Upper lobe of left lung (tissue), 6 donors: Measurements from ENCODE around the gene ERGIC3. TPM values are rescaled to one million over a fixed set of nuclear protein-coding genes. Genes with fewer than 3 reads are reported as not detected.

ENCODE experiments used
- ATAC-seq, 2 donors: fragments of 200-7000 bp; cut with Tn5 transposase; one replicate each; pipeline ENCODE4 v1.9.1; 2022; ENCODE audit warnings: mild to moderate bottlenecking in 2 of 2, moderate library complexity in 2 of 2; ENCODE audit not compliant: low FRiP score in 2 of 2
- DNase-seq, 2 donors: peaks; one replicate each; pipeline ENCODE4 v3.0.0-alpha.2; 2019 to 2020
- H3K27ac ChIP-seq, 4 donors: fragments of 200-600 bp; sonication (generic); one replicate each; pipeline ENCODE4 v1.5.1; 2016 to 2019
- H3K27me3 ChIP-seq, 4 donors: fragments of 200-600 bp; sonication (generic); one replicate each; pipeline ENCODE4 v1.5.1; 2017 to 2019
- H3K36me3 ChIP-seq, 4 donors: fragments of 200-600 bp; sonication (generic); one replicate each; pipeline ENCODE4 v1.5.1; 2016 to 2019
- H3K4me1 ChIP-seq, 4 donors: fragments of 200-600 bp; sonication (generic); one replicate each; pipeline ENCODE4 v1.5.1; 2018 to 2019
- H3K4me3 ChIP-seq, 4 donors: fragments of 200-600 bp; sonication (generic); one replicate each; pipeline ENCODE4 v1.5.1; 2017 to 2019; ENCODE audit warnings: mild to moderate bottlenecking in 2 of 4, moderate library complexity in 1 of 4
- H3K9me3 ChIP-seq, 4 donors: fragments of 200-600 bp; sonication (generic); one replicate each; pipeline ENCODE4 v1.5.1; 2018 to 2019
- CTCF ChIP-seq, 6 experiments: fragments of 450-650 bp in 4 of 6; fragments of 200-600 bp in 2 of 6; sonication (generic) in 2 of 6; IDR thresholded peaks; one replicate each; pipeline ENCODE4 v1.5.1; 2016 to 2019; ENCODE audit warnings: antibody characterized with exemption in 6 of 6
- EP300 ChIP-seq, 4 donors: sonication (generic); formaldehyde crosslinking; IDR thresholded peaks; one replicate each; pipeline ENCODE4 v1.5.1; 2017; ENCODE audit warnings: antibody characterized with exemption in 4 of 4, control low read depth in 2 of 4
- POLR2A ChIP-seq, 4 donors: fragments of 450-650 bp; IDR thresholded peaks; one replicate each; pipeline ENCODE4 v1.5.1; 2016 to 2017; ENCODE audit warnings: antibody characterized with exemption in 4 of 4, mild to moderate bottlenecking in 2 of 4
- POLR2AphosphoS5 ChIP-seq, 2 donors: sonication (generic); formaldehyde crosslinking; IDR thresholded peaks; one replicate each; pipeline ENCODE4 v1.5.1; 2017; ENCODE audit warnings: antibody characterized with exemption in 2 of 2
- WGBS, 2 donors: methylation state at CpG; one replicate each; pipeline ENCODE4 v1.1.5; 2017 to 2018; 5-methylcytosine and 5-hydroxymethylcytosine counted together
- total RNA-seq, 6 donors: library from RNA; depleted of rRNA in 4 of 6; stranded (reverse); fragments of >200 nt in 4 of 6; gene quantifications; one replicate each; pipeline versions ENCODE4 v1.1.0 to v1.2.1, GENCODE V29; 2016 to 2021
- donor health status: DM: no; HTN: no; CAD: no; lungs with moderate emphysema.
- donor health status: DM: no; HTN: yes; CAD: no; lungs with severe emphysema.

Gene ERGIC3
- total RNA-seq, 6 donors from 2014 or later, result 115 to 223 (median 179) TPM

- H3K27ac ChIP-seq, result no peak overlapping the region
- WGBS, 2 donors, result 70 to 84% methylated on average over 15 to 22 of the region's 22 CpGs
- peak in 1 of 2 donors; percentile 30 for ATAC-seq
- peaks cover 13 to 21% (median 20%) of the 10 kb centered on the region in 4 donors for H3K4me1 ChIP-seq
- no peak for TF ChIP-seq POLR2AphosphoS5 (IDR thresholded peaks at IDR 0.05)
- TF ChIP-seq CTCF (IDR thresholded peaks at IDR 0.05), result no peak
- peaks cover 0 to 10% (median 3%) of the 10 kb centered on the region in 4 donors for H3K27me3 ChIP-seq
- no peaks in the 10 kb centered on the region for H3K9me3 ChIP-seq
- DNase-seq, result peak; percentile 52 to 63
- no peaks in the 10 kb centered on the region for H3K36me3 ChIP-seq
- no peak overlapping the region for H3K4me3 ChIP-seq
Observed at GRCh38 chr20:35598899-35599775, 57.3 kb downstream of the ERGIC3 start.

- H3K9me3 ChIP-seq, result no peaks in the 10 kb centered on the region
- ATAC-seq (no peak), DNase-seq (peak in 1 of 2 donors; percentile 53)
- no peak overlapping the region for H3K27ac ChIP-seq
- H3K4me3 ChIP-seq, result no peak overlapping the region
- TF ChIP-seq POLR2A (IDR thresholded peaks at IDR 0.05) (no peak), EP300 (IDR thresholded peaks at IDR 0.05) (no peak), CTCF (IDR thresholded peaks at IDR 0.05) (no peak), POLR2AphosphoS5 (IDR thresholded peaks at IDR 0.05) (no peak)
- 92 to 94% methylated on average over 3 to 9 of the region's 9 CpGs for whole genome bisulfite sequencing, 2 donors
- H3K36me3 ChIP-seq, result no peaks in the 10 kb centered on the region
- H3K27me3 ChIP-seq, result peaks cover 0 to 10% (median 3%) of the 10 kb centered on the region in 4 donors
- peaks cover 13 to 21% (median 20%) of the 10 kb centered on the region in 4 donors for H3K4me1 ChIP-seq
Observed at GRCh38 chr20:35599776-35600120, 57.9 kb downstream of the ERGIC3 start.

- Histone ChIP-seq H3K4me3 (peak overlapping the region in 3 of 4 donors; percentile 35 to 54 (median 52)), H3K36me3 (no peaks in the 10 kb centered on the region), H3K27ac (no peak overlapping the region), H3K9me3 (no peaks in the 10 kb centered on the region), H3K4me1 (peaks cover 13 to 21% (median 20%) of the 10 kb centered on the region in 4 donors), H3K27me3 (peaks cover 0 to 10% (median 3%) of the 10 kb centered on the region in 4 donors)
- 27 to 56% methylated on average over 14 to 23 of the region's 34 CpGs for WGBS, 2 donors
- DNase-seq, result peak in 1 of 2 donors; percentile 79
- TF ChIP-seq POLR2A (IDR thresholded peaks at IDR 0.05) (no peak), POLR2AphosphoS5 (IDR thresholded peaks at IDR 0.05) (no peak), CTCF (IDR thresholded peaks at IDR 0.05) (no peak), EP300 (IDR thresholded peaks at IDR 0.05) (no peak)
- no peak for ATAC-seq
Observed at GRCh38 chr20:35600176-35600992, 58.5 kb downstream of the ERGIC3 start.

- DNase-seq (peak; percentile 76 to 96), ATAC-seq (peak; percentile 68 to 88)
- no peaks in the 10 kb centered on the region for H3K36me3 ChIP-seq
- H3K4me3 ChIP-seq, result peak overlapping the region; percentile 30 to 54 (median 44)
- WGBS, 2 donors, result 1% methylated on average over 38 to 44 of the region's 103 CpGs
- H3K4me1 ChIP-seq, result peaks cover 13 to 21% (median 20%) of the 10 kb centered on the region in 4 donors
- H3K27me3 ChIP-seq, result peaks cover 0 to 10% (median 3%) of the 10 kb centered on the region in 4 donors
- no peak for TF ChIP-seq POLR2A (IDR thresholded peaks at IDR 0.05)
- TF ChIP-seq CTCF (IDR thresholded peaks at IDR 0.05), result peak; percentile 18 to 78 (median 42)
- peak in 1 of 2 donors; percentile 38 for TF ChIP-seq POLR2AphosphoS5 (IDR thresholded peaks at IDR 0.05)
- H3K9me3 ChIP-seq, result no peaks in the 10 kb centered on the region
- H3K27ac ChIP-seq, result peak overlapping the region in 1 of 4 donors; percentile 49
Observed at GRCh38 chr20:35600993-35601973, 59.4 kb downstream of the ERGIC3 start.
